ENCODE results near the gene SKA2. TPM values are rescaled to one million over a fixed set of nuclear protein-coding genes. Genes with fewer than 3 reads are reported as not detected.
"Not testable (repeated sequence)": the region's sequence is repeated elsewhere in the genome, so short reads cannot be mapped to it uniquely, and the experiment has no call there.

SKA2 gene
- total RNA-seq, 1 donor from 2014 or later: 16.9 TPM

GRCh38 chr17:59186850-59187249 lies 31.9 kb upstream of the SKA2 start:
- H3K9me3 Mint-ChIP-seq: no peaks in the 10 kb centered on the region
- TF ChIP-seq CTCF (IDR thresholded peaks at IDR 0.05): no peak
- no peak overlapping the region for H3K4me3 Mint-ChIP-seq
- no peaks in the 10 kb centered on the region for H3K27me3 Mint-ChIP-seq
- no peaks in the 10 kb centered on the region for H3K36me3 Mint-ChIP-seq (ENCODE audit: low read depth)
- intact Hi-C loops (cut with micrococcal nuclease): no loop called here
- ChIA-PET POLR2A (no interaction called here), CTCF (no interaction called here)
- no peak overlapping the region for H3K27ac Mint-ChIP-seq
- ATAC-seq (ENCODE audit: low read depth) (no peak), DNase-seq (no peak)
- peaks cover 28% of the 10 kb centered on the region for H3K4me1 Mint-ChIP-seq

- Mint-ChIP-seq H3K9me3 (no peaks in the 10 kb centered on the region), H3K27me3 (no peaks in the 10 kb centered on the region), H3K4me1 (peaks cover 28% of the 10 kb centered on the region), H3K36me3 (ENCODE audit: low read depth) (no peaks in the 10 kb centered on the region), H3K4me3 (no peak overlapping the region), H3K27ac (no peak overlapping the region)
- no peak for ATAC-seq (ENCODE audit: low read depth)
- no peak for DNase-seq
- intact Hi-C loops (cut with micrococcal nuclease): no loop called here
- no peak for TF ChIP-seq CTCF (IDR thresholded peaks at IDR 0.05)
- ChIA-PET POLR2A (interaction anchor here (0.6 to 0.7 kb wide), 2 partner anchors 24 to 660 kb away, joined by 3 to 4 read pairs; partner anchors contain the start of gene SMG8), CTCF (no interaction called here)
Measured at GRCh38 chr17:59185997-59186396, 31.0 kb upstream of the SKA2 start.

- no peak for ATAC-seq (ENCODE audit: low read depth)
- H3K9me3 Mint-ChIP-seq: no peaks in the 10 kb centered on the region
- H3K27ac Mint-ChIP-seq: no peak overlapping the region
Measured at GRCh38 chr17:59181481-59181880, 26.5 kb upstream of the SKA2 start.

GRCh38 chr17:59180626-59181025 lies 25.6 kb upstream of the SKA2 start:
- ATAC-seq (ENCODE audit: low read depth): no peak
- ChIA-PET CTCF (no interaction called here), POLR2A (no interaction called here)
- TF ChIP-seq CTCF (IDR thresholded peaks at IDR 0.05): no peak
- intact Hi-C loops (cut with micrococcal nuclease): no loop called here
- no peaks in the 10 kb centered on the region for H3K9me3 Mint-ChIP-seq
- no peaks in the 10 kb centered on the region for H3K27me3 Mint-ChIP-seq
- no peak overlapping the region for H3K27ac Mint-ChIP-seq
- no peak for DNase-seq
- H3K4me3 Mint-ChIP-seq: no peak overlapping the region
- H3K36me3 Mint-ChIP-seq (ENCODE audit: low read depth): no peaks in the 10 kb centered on the region
- peaks cover 12% of the 10 kb centered on the region for H3K4me1 Mint-ChIP-seq

More at GRCh38 chr17:59181481-59181880, 26.5 kb upstream of the SKA2 start:
- ChIA-PET POLR2A (no interaction called here), CTCF (no interaction called here)
- no peak for TF ChIP-seq CTCF (IDR thresholded peaks at IDR 0.05)
- no peak for DNase-seq
- Mint-ChIP-seq H3K36me3 (ENCODE audit: low read depth) (no peaks in the 10 kb centered on the region), H3K4me1 (peaks cover 16% of the 10 kb centered on the region), H3K4me3 (no peak overlapping the region), H3K27me3 (no peaks in the 10 kb centered on the region)
- intact Hi-C loops (cut with micrococcal nuclease): no loop called here

GRCh38 chr17:59179601-59180000 lies 24.6 kb upstream of the SKA2 start:
- H3K9me3 Mint-ChIP-seq; H3K4me3 Mint-ChIP-seq; H3K4me1 Mint-ChIP-seq; H3K36me3 Mint-ChIP-seq (ENCODE audit: low read depth); intact Hi-C loops (cut with micrococcal nuclease); ATAC-seq (ENCODE audit: low read depth); H3K27me3 Mint-ChIP-seq; CTCF ChIA-PET; DNase-seq; H3K27ac Mint-ChIP-seq: not testable (repeated sequence)
- POLR2A ChIA-PET: interaction anchor here (0.6 kb wide), 1 partner anchor 199 kb away, joined by 4 read pairs; no protein-coding TSS in a partner anchor

Measured in activated B cell treated with CpG ODN at 0.5 μM for 24 hours (primary cell).